K562 (cell line): ENCODE results near the gene LCN12. TPM values are rescaled to one million over a fixed set of nuclear protein-coding genes. Genes with fewer than 3 reads are reported as not detected.

Experiments used
- BCOR ChIP-seq: fragments of 450-650 bp; IDR thresholded peaks from 2 replicates; pipeline ENCODE4 v1.6.1; 2016
- BHLHE40 ChIP-seq: IDR thresholded peaks from 2 replicates; pipeline ENCODE4 v1.6.1; 2011; ENCODE audit warnings: low read length, improper control_type of control experiment
- BMI1 ChIP-seq: fragments of 150-350 bp; IDR thresholded peaks from 2 replicates; pipeline ENCODE4 v1.6.1; 2014; ENCODE audit warnings: low read length
- CBX8 ChIP-seq: fragments of 200-600 bp; sonication (generic); IDR thresholded peaks from 2 replicates; pipeline ENCODE4 v1.6.1; 2012; ENCODE audit warnings: borderline replicate concordance, mixed run types, low read depth, mild to moderate bottlenecking, moderate library complexity, mixed read lengths, low read length, control low read depth, inconsistent platforms; ENCODE audit not compliant: poor library complexity, severe bottlenecking; ENCODE audit errors: extremely low read depth
- DACH1 ChIP-seq: fragments of 450-650 bp; IDR thresholded peaks from 2 replicates; pipeline ENCODE4 v1.6.1; 2018; ENCODE audit not compliant: partially characterized antibody
- HBP1 ChIP-seq: fragments of 450-650 bp; formaldehyde crosslinking; IDR thresholded peaks from 2 replicates; pipeline ENCODE4 v1.4.0; 2022; ENCODE audit warnings: missing genetic modification characterization
- NCOA2 ChIP-seq, 2 experiments: fragments of 450-650 bp; IDR thresholded peaks; 2 replicates each; pipeline ENCODE4 v1.6.1; 2018; ENCODE audit warnings: mild to moderate bottlenecking in 2 of 2, moderate library complexity in 1 of 2; ENCODE audit not compliant: partially characterized antibody in 2 of 2
- NFIC ChIP-seq: fragments of 450-650 bp; IDR thresholded peaks from 2 replicates; pipeline ENCODE4 v1.6.1; 2017; ENCODE audit warnings: mild to moderate bottlenecking, inconsistent platforms
- RBM14 ChIP-seq: fragments of 200-400 bp; formaldehyde crosslinking; IDR thresholded peaks from 2 replicates; pipeline ENCODE4 v1.6.1; 2018; ENCODE audit warnings: low read depth, mild to moderate bottlenecking, low read length, moderate library complexity, borderline replicate concordance; ENCODE audit not compliant: insufficient read depth
- RCOR1 ChIP-seq, 2 experiments: IDR thresholded peaks; 2 replicates each; pipeline ENCODE4 v1.6.1; 2012; ENCODE audit warnings: low read depth in 2 of 2, low read length in 2 of 2, borderline replicate concordance in 1 of 2, improper control_type of control experiment in 1 of 2
- SMC3 ChIP-seq: conservative IDR thresholded peaks from 2 replicates; pipeline ENCODE4 v1.6.1; 2011; ENCODE audit warnings: low read depth, low read length, improper control_type of control experiment; ENCODE audit not compliant: insufficient read depth
- SRSF9 ChIP-seq: fragments of 200-400 bp; formaldehyde crosslinking; IDR thresholded peaks from 2 replicates; pipeline ENCODE4 v1.6.1; 2017; ENCODE audit warnings: low read depth, low read length, borderline replicate concordance
- TRIM24 ChIP-seq, 2 experiments: fragments of 450-650 bp; IDR thresholded peaks; 2 replicates each; pipeline ENCODE4 v1.6.1; 2016
- XRCC5 ChIP-seq: fragments of 200-400 bp; formaldehyde crosslinking; IDR thresholded peaks from 2 replicates; pipeline ENCODE4 v1.6.1; 2017; ENCODE audit warnings: low read depth, mild to moderate bottlenecking, low read length
- ZBTB17 ChIP-seq: fragments of 450-650 bp; formaldehyde crosslinking; IDR thresholded peaks from 2 replicates; pipeline ENCODE4 v1.4.0; 2020; ENCODE audit warnings: mild to moderate bottlenecking
- ZNF140 ChIP-seq: fragments of 250-450 bp; sonication (Bioruptor Pico); IDR thresholded peaks from 2 replicates; pipeline ENCODE4 v1.8.0; 2021; ENCODE audit warnings: moderate library complexity, mild to moderate bottlenecking, inconsistent platforms
- ZNF449 ChIP-seq: fragments of 250-450 bp; sonication (Bioruptor Pico); IDR thresholded peaks from 2 replicates; pipeline ENCODE4 v1.8.0; 2022; ENCODE audit warnings: moderate library complexity, mild to moderate bottlenecking, inconsistent platforms
- ZNF561 ChIP-seq: fragments of 450-650 bp; formaldehyde crosslinking; conservative IDR thresholded peaks from 2 replicates; pipeline ENCODE4 v1.4.0; 2020; ENCODE audit warnings: mild to moderate bottlenecking, moderate library complexity
- ZNF76 ChIP-seq: fragments of 250-450 bp; sonication (Bioruptor Pico); IDR thresholded peaks from 2 replicates; pipeline ENCODE4 v1.4.0; 2020; ENCODE audit warnings: mild to moderate bottlenecking, moderate library complexity, borderline replicate concordance
- polyA plus RNA-seq, 8 experiments: library from polyadenylated mRNA; depleted of rRNA in 4 of 8; stranded (reverse) in 5 of 8; unstranded in 3 of 8; fragments of >200 nt; fragmentation: Nextera tagmentation in 2 of 8; fragmentation: Illumina TruSeq in 1 of 8; extraction: Ambion mirVana in 2 of 8; extraction: Trizol in 1 of 8; gene quantifications; 2 replicates each; pipeline versions ENCODE4 v1.2.1 to v1.2.3, GENCODE V29; 2011 to 2014; ENCODE audit warnings: inconsistent platforms in 1 of 8, missing spikeins in 1 of 8
- total RNA-seq, 7 experiments: library from RNA; depleted of rRNA in 6 of 7; stranded (reverse); fragments of >200 nt in 6 of 7; fragmentation: Illumina TruSeq in 2 of 7; extraction: Trizol in 2 of 7; gene quantifications; 2 replicates each; pipeline versions ENCODE4 v1.2.1 to v1.2.3, GENCODE V29; 2011 to 2021; ENCODE audit warnings: low replicate concordance in 1 of 7
- TF ChIP-seq, protein P1 (sequence below), 2 experiments: fragments of 450-650 bp in 1 of 2; sonication (generic) in 1 of 2; formaldehyde crosslinking in 1 of 2; IDR thresholded peaks in 1 of 2; conservative IDR thresholded peaks in 1 of 2; 2 replicates each; pipeline versions ENCODE4 v1.6.1 to v1.8.1; 2016 to 2023; ENCODE audit warnings: mild to moderate bottlenecking in 2 of 2, moderate library complexity in 2 of 2, inconsistent platforms in 1 of 2, missing genetic modification reagents in 1 of 2
- TF ChIP-seq, protein P2 (sequence below): fragments of 250-450 bp; sonication (Bioruptor Pico); IDR thresholded peaks from 2 replicates; pipeline ENCODE4 v1.5.1; 2021; ENCODE audit warnings: mild to moderate bottlenecking

The LCN12 gene
- total and polyA plus RNA-seq, 9 of the 15 experiments (the other 6 are each of a cell fraction or from before 2014, with no cell fraction given), result 0.05 TPM; not detected in 8

DNA sequence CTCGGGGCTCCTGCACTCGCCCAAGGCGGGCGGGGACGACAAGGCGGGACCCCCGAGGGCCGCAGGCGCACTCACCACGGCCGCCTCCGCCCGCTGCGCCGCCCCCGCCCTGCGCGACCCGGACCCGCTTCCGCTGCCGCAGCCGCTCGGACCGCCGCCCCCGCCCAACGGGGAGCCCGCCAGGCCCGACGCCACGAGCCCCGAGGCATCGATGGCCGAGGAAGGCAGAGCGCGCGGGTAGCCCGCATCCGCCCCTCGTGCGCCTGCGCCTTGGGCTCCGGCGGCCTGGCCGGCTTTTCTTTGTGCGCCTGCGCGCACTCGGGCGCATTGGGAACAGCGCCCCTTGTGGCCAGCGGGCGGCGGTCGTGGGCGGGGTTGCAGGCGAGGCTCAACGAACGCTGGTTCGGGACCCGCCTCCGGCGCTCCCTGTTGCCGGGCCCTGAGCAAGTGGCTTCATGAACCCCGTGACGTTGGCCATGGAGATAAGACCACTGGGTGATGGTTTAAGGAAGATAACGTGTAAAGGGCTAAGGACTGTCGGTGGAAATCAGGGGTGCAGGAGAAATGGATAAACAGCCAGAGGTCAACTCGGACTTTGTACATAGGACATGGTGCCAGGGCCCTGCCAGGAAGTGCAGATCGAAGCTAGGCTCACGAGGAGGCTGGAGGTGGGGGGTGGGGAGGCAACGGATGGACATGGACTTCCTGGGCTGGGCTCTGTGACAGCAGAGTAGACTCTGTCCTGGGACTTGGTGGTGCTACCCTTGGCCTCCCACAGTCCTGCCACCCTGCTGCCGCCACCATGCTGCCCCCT is 7.3 kb upstream of the LCN12 start, which contains the start of the genes C8G and FBXW5 (continued):
- TF ChIP-seq, protein P1, sequence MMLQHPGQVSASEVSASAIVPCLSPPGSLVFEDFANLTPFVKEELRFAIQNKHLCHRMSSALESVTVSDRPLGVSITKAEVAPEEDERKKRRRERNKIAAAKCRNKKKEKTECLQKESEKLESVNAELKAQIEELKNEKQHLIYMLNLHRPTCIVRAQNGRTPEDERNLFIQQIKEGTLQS (IDR thresholded peaks at IDR 0.05), result no peak
- TF ChIP-seq, protein P1 (CRISPR knock-in tag; conservative IDR thresholded peaks at IDR 0.05), result 0 out of 2 replicates have a peak, but pooled peaks have one; percentile 22
- TF ChIP-seq BMI1 (no peak), NCOA2 (IDR thresholded peaks at IDR 0.05; ENCODE audit: partially characterized antibody in 2 of 2) (no peak), ZNF140 (CRISPR knock-in tag) (no peak), HBP1 (CRISPR knock-in tag) (peak; percentile 61; the same call in 1 of the 2 replicates), DACH1 (peak; percentile 14), XRCC5 (peak; percentile 95), ZNF449 (CRISPR knock-in tag) (no peak), TRIM24 (IDR thresholded peaks at IDR 0.05) (peak in 1 of 2 experiments; percentile 39; a peak in 1 of 4 replicates), BHLHE40 (peak; percentile 63), BCOR (peak; percentile 81), NFIC (peak; percentile 27; the same call in 1 of the 2 replicates), CBX8 (no peak), SRSF9 (no peak), ZNF76 (CRISPR knock-in tag) (0 out of 2 replicates have a peak, but pooled peaks have one; percentile 59), ZNF561 (CRISPR knock-in tag) (no peak), ZBTB17 (CRISPR knock-in tag) (peak; percentile 100), SMC3 (peak; percentile 23; the same call in 1 of the 2 replicates), RBM14 (no peak), RCOR1 (IDR thresholded peaks at IDR 0.05; ENCODE audit: borderline replicate concordance in 1 of 2, low read depth in 2 of 2, low read length in 2 of 2) (peak in 1 of 2 experiments; percentile 34; a peak in 2 of 4 replicates)
- TF ChIP-seq, protein P2, sequence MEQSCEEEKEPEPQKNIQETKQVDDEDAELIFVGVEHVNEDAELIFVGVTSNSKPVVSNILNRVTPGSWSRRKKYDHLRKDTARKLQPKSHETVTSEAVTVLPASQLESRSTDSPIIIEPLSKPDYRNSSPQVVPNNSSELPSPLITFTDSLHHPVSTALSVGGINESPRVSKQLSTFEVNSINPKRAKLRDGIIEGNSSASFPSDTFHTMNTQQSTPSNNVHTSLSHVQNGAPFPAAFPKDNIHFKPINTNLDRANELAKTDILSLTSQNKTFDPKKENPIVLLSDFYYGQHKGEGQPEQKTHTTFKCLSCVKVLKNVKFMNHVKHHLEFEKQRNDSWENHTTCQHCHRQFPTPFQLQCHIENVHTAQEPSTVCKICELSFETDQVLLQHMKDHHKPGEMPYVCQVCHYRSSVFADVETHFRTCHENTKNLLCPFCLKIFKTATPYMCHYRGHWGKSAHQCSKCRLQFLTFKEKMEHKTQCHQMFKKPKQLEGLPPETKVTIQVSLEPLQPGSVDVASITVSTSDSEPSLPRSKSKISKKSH (CRISPR knock-in tag), result no peak
